K562 (cell line): ENCODE results near the gene MAP1LC3B2. TPM values are rescaled to one million over a fixed set of nuclear protein-coding genes. Genes with fewer than 3 reads are reported as not detected.

Experiments
- ATAC-seq: fragments of 200-7000 bp; cut with Tn5 transposase; 3 replicates; pipeline ENCODE4 v1.9.1; 2020; ENCODE audit warnings: moderate library complexity
- BruUV-seq: library from RNA; stranded (reverse); fragments of 400-500 nt; replicated peaks from 2 replicates; lab custom pipeline; 2021; lab: Mats Ljungman, UMichigan
- CTCF ChIA-PET: fragments of 300-600 bp; formaldehyde crosslinking; extraction: SDS; loops from one replicate; lab custom pipeline; 2021; ENCODE audit warnings: low intra/inter-chr PET ratio; lab: Yijun Ruan, JAX
- POLR2A ChIA-PET: fragments of 300-600, 350-650 bp; sonication (Branson Sonifier 250); formaldehyde crosslinking; extraction: SDS; loops from one replicate; lab custom pipeline; 2021; ENCODE audit warnings: antibody characterized with exemption, inconsistent platforms; lab: Yijun Ruan, JAX
- DNase-seq, 4 experiments: peaks; one replicate each; pipeline versions ENCODE4 v3.0.0 to v3.0.0-alpha.2; 2011 to 2018; ENCODE audit warnings: low spot score in 3 of 4, mixed read lengths in 3 of 4; ENCODE audit errors: extremely low read depth in 1 of 4
- FAIRE-seq: peaks from 2 replicates; lab custom pipeline; 2011; peaks lifted over from hg19 to GRCh38; lab: Jason Lieb, UNC
- H2AFZ ChIP-seq: 2 replicates; pipeline ENCODE4 v1.6.0; 2011; ENCODE audit warnings: low read depth, low read length, control low read depth, inconsistent platforms
- H3K27ac ChIP-seq: fragments of 200-600 bp; 3 replicates; pipeline ENCODE4 v1.8.0; 2011; ENCODE audit warnings: low read depth, mild to moderate bottlenecking, control low read depth, inconsistent platforms, low read length, moderate library complexity, mixed read lengths; ENCODE audit errors: extremely low read depth
- H3K27me3 ChIP-seq, 2 experiments: fragments of 300-600 bp in 1 of 2; 2 replicates in 1 of 2; 3 replicates in 1 of 2; pipeline versions ENCODE4 v1.6.0 to v1.8.0; 2011; ENCODE audit warnings: inconsistent platforms in 2 of 2, low read length in 2 of 2, mild to moderate bottlenecking in 1 of 2, mixed read lengths in 1 of 2, moderate library complexity in 1 of 2; ENCODE audit not compliant: control insufficient read depth in 2 of 2, insufficient read depth in 2 of 2
- H3K36me3 ChIP-seq: fragments of 300-600 bp; 3 replicates; pipeline ENCODE4 v1.8.0; 2011; ENCODE audit warnings: mild to moderate bottlenecking, low read length, inconsistent platforms; ENCODE audit not compliant: control insufficient read depth, insufficient read depth
- H3K4me1 ChIP-seq, 2 experiments: fragments of 200-600 bp in 1 of 2; replicated peaks in 1 of 2; 2 replicates in 1 of 2; 3 replicates in 1 of 2; pipeline versions ENCODE4 v1.5.1 to v1.8.0; 2011; ENCODE audit warnings: inconsistent platforms in 2 of 2, low read length in 2 of 2, mild to moderate bottlenecking in 1 of 2, mixed read lengths in 1 of 2, moderate library complexity in 1 of 2; ENCODE audit not compliant: control insufficient read depth in 2 of 2, insufficient read depth in 2 of 2
- H3K4me2 ChIP-seq: 2 replicates; pipeline ENCODE4 v1.6.1; 2011; ENCODE audit warnings: low read length, control low read depth, inconsistent platforms, mixed read lengths; ENCODE audit not compliant: insufficient read depth
- H3K4me3 ChIP-seq: fragments of 200-600 bp; sonication (generic), shearing (Covaris generic); 2 replicates; pipeline ENCODE4 v1.5.1; 2016; ENCODE audit warnings: control low read depth, inconsistent platforms
- H3K79me2 ChIP-seq: fragments of 200-600 bp; 3 replicates; pipeline ENCODE4 v1.8.0; 2011; ENCODE audit warnings: low read length, inconsistent platforms; ENCODE audit not compliant: control insufficient read depth, insufficient read depth
- H3K9ac ChIP-seq, 2 experiments: 2 replicates each; pipeline versions ENCODE4 v1.6.0 to v1.6.1; 2011; ENCODE audit warnings: low read depth in 2 of 2, low read length in 2 of 2, control low read depth in 1 of 2, inconsistent platforms in 1 of 2, mild to moderate bottlenecking in 1 of 2, mixed read lengths in 1 of 2; ENCODE audit not compliant: insufficient read depth in 1 of 2
- H3K9me1 ChIP-seq: one replicate; pipeline ENCODE4 v1.6.0; 2011; ENCODE audit warnings: inconsistent platforms, mild to moderate bottlenecking, low read length, moderate library complexity; ENCODE audit not compliant: control insufficient read depth, insufficient read depth
- H3K9me3 ChIP-seq: replicated peaks from 2 replicates; pipeline ENCODE4 v1.5.1; 2011; ENCODE audit warnings: low read depth, low read length, inconsistent platforms; ENCODE audit not compliant: control insufficient read depth, insufficient read depth
- H4K20me1 ChIP-seq: replicated peaks from 2 replicates; pipeline ENCODE4 v1.6.1; 2011; ENCODE audit warnings: low read length, inconsistent platforms, mixed read lengths; ENCODE audit not compliant: control insufficient read depth, insufficient read depth
- KLF1 ChIP-seq: fragments of 450-650 bp; IDR thresholded peaks from 2 replicates; pipeline ENCODE4 v1.6.1; 2016; ENCODE audit warnings: missing genetic modification characterization, missing compliant biosample characterization
- RUNX1 ChIP-seq: sonication (generic); IDR thresholded peaks from 2 replicates; pipeline ENCODE4 v1.6.1; 2016; ENCODE audit warnings: antibody characterized with exemption, low read depth
- SREBF1 ChIP-seq: fragments of 150-350 bp; IDR thresholded peaks from 2 replicates; pipeline ENCODE4 v1.6.1; 2014; ENCODE audit warnings: antibody characterized with exemption, low read depth, low read length, borderline replicate concordance
- WGBS: fragments of 100-300 bp; shearing (Covaris generic); methylation state at CpG from one replicate; pipeline ENCODE4 v1.1.6; 2016; ENCODE audit warnings: low coverage, mixed read lengths; ENCODE audit not compliant: insufficient coverage; ENCODE audit errors: missing lambda C conversion rate; 5-methylcytosine and 5-hydroxymethylcytosine counted together
- in situ Hi-C: fragments of 300-500 bp; cut with MboI; formaldehyde crosslinking; loops from 4 replicates; pipeline ENCODE4 v1.15.0; 2018; ENCODE audit warnings: inconsistent platforms, mixed read lengths
- intact Hi-C: fragments of 100-400 bp; cut with micrococcal nuclease; formaldehyde crosslinking; loops from 2 replicates; pipeline ENCODE4 v1.14.2; 2022
- polyA plus RNA-seq, 8 experiments: library from polyadenylated mRNA; depleted of rRNA in 4 of 8; stranded (reverse) in 5 of 8; unstranded in 3 of 8; fragments of >200 nt; fragmentation: Nextera tagmentation in 2 of 8; fragmentation: Illumina TruSeq in 1 of 8; extraction: Ambion mirVana in 2 of 8; extraction: Trizol in 1 of 8; gene quantifications; 2 replicates each; pipeline versions ENCODE4 v1.2.1 to v1.2.3, GENCODE V29; 2011 to 2014; ENCODE audit warnings: inconsistent platforms in 1 of 8, missing spikeins in 1 of 8
- total RNA-seq, 7 experiments: library from RNA; depleted of rRNA in 6 of 7; stranded (reverse); fragments of >200 nt in 6 of 7; fragmentation: Illumina TruSeq in 2 of 7; extraction: Trizol in 2 of 7; gene quantifications; 2 replicates each; pipeline versions ENCODE4 v1.2.1 to v1.2.3, GENCODE V29; 2011 to 2021; ENCODE audit warnings: low replicate concordance in 1 of 7

MAP1LC3B2 gene
- total and polyA plus RNA-seq, 9 of the 15 experiments (the other 6 are each of a cell fraction or from before 2014, with no cell fraction given), result 0.53 to 2.8 (median 0.76) TPM; not detected in 2

DNA sequence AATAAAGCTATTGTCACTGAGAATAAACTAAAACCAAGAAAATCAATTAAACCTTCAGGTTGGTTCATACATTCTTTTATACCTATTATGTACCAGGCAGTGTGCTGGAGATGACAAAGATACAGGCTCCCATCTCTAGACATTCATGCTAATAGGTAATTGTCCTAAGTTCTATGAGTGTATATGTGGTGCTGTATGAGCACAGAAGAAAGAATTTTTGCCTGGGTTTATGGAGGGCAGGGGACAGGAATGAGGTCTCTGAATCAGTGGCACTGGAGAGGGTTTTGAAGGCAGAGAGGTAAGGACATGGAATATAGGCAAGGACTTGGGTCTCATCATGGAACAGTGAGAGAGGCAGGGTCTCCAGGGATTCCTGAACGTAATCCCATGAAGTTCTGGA is 38.7 kb downstream of the MAP1LC3B2 start:
- ATAC-seq (peak; percentile 6; the same call in 1 of the 3 replicates), FAIRE-seq (no peak), DNase-seq (no peak)
- no peak overlapping the region for H3K4me3 ChIP-seq
- no peaks in the 10 kb centered on the region for H3K27me3 ChIP-seq
- intact Hi-C loops (loop anchor here (1.0 to 10.0 kb wide), 3 partner anchors 39 to 603 kb away; partner anchors contain the start of genes MAP1LC3B2 and MED13L), in situ Hi-C loops (no loop called here)
- peaks cover 34 to 43% of the 10 kb centered on the region in 2 experiments for H3K4me1 ChIP-seq
- CTCF ChIA-PET, result no interaction called here
- WGBS, result 50% methylated on average over 1 of the region's 1 CpG
- peak overlapping the region; percentile 85 for H3K27ac ChIP-seq
- POLR2A ChIA-PET, result interaction anchor here (1.2 kb wide), 1 partner anchor 37 kb away, joined by 3 read pairs; no protein-coding TSS in a partner anchor
- no TSS peak for BruUV-seq
- TF ChIP-seq RUNX1, result no peak
- TF ChIP-seq KLF1 (tag), result 0 out of 2 replicates have a peak, but pooled peaks have one; percentile 30
- no peak for TF ChIP-seq SREBF1
- H3K9me3 ChIP-seq, result no peaks in the 10 kb centered on the region
- H4K20me1 ChIP-seq, result no peaks in the 10 kb centered on the region
- H3K79me2 ChIP-seq, result no peaks in the 10 kb centered on the region
- peak overlapping the region; percentile 71 for H3K4me2 ChIP-seq
- peak overlapping the region; percentile 53 to 73; a peak in 3 of 4 replicates for H3K9ac ChIP-seq
- H3K9me1 ChIP-seq, result no peaks in the 10 kb centered on the region
- H2AFZ ChIP-seq, result peak overlapping the region; percentile 92
- no peaks in the 10 kb centered on the region for H3K36me3 ChIP-seq
